ENCODE data around the gene SEZ6L2.

DNA sequence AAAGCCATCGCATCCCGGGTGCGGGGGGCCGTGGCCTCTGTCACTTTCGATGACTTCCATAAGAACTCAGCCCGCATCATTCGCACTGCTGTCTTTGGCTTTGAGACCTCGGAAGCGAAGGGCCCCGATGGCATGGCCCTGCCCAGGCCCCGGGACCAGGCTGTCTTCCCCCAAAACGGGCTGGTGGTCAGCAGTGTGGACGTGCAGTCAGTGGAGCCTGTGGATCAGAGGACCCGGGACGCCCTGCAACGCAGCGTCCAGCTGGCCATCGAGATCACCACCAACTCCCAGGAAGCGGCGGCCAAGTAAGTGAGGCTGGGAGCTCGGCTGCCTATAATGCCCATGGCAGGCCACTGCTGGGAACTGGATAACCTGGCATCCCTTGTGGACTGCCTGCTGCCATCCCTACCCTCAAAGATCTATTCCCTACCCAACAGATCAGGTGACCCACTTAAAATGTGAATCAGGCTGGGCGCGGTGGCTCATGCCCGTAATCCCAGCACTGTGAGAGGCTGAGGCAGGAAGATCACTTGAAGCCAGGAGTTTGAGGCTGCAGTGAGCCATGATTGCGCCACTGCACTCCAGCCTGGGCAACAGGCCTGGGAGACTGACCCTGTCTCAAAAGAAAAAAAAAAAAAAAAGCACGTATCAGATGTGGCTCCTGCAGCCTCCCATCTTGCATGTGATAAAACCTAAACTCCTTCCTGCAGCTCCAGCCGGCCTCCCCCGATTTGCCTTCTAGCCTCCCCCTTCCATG, 54.6 kb downstream of the SEZ6L2 start:
- no peak for TF ChIP-seq CTCF (IDR thresholded peaks at IDR 0.05)
- no peak for TF ChIP-seq POLR2AphosphoS5 (IDR thresholded peaks at IDR 0.05; ENCODE audit: low read depth, low read length)
- TF ChIP-seq REST (IDR thresholded peaks at IDR 0.05; ENCODE audit: insufficient read depth in 1 of 2, low read depth in 2 of 2, low read length in 1 of 2): no peak
- no peak for TF ChIP-seq SIN3A (IDR thresholded peaks at IDR 0.05; ENCODE audit: borderline replicate concordance, insufficient read depth, low read depth, low read length)
- no peak for TF ChIP-seq TCF7L2 (IDR thresholded peaks at IDR 0.05; ENCODE audit: low read depth, low read length)
